PC-9 (cell line): ENCODE measurements around the gene TP53TG5. TPM values are rescaled to one million over a fixed set of nuclear protein-coding genes. Genes with fewer than 3 reads are reported as not detected.
A peak's percentile ranks its signal among the peaks of the same experiment; 100 is the strongest.

Source experiments
- BruUV-seq: library from RNA; stranded (reverse); fragments of 400-500 nt; replicated peaks from 2 replicates; lab custom pipeline; 2021; lab: Mats Ljungman, UMichigan
- CTCF ChIA-PET: fragments of 300-600 bp; sonication (Branson Sonifier 250); formaldehyde crosslinking; loops from one replicate; lab custom pipeline; 2022; ENCODE audit warnings: antibody characterized with exemption; lab: Charles Lee
- POLR2A ChIA-PET: fragments of 300-600 bp; sonication (Branson Sonifier 250); formaldehyde crosslinking; loops from one replicate; lab custom pipeline; 2022; ENCODE audit warnings: antibody characterized with exemption; ENCODE audit not compliant: unreplicated experiment; lab: Charles Lee
- DNase-seq, 2 experiments: peaks; one replicate each; pipeline versions ENCODE4 v3.0.0 to v3.0.0-alpha.2; 2015 to 2022; ENCODE audit warnings: mixed read lengths in 1 of 2
- H2AFZ ChIP-seq: fragments of 200-600 bp; sonication (generic); 2 replicates; pipeline ENCODE4 v1.8.1; 2017; ENCODE audit warnings: antibody characterized with exemption
- H3F3A ChIP-seq: fragments of 200-600 bp; sonication (generic); 2 replicates; pipeline ENCODE4 v1.8.1; 2017; ENCODE audit warnings: antibody characterized with exemption, mild to moderate bottlenecking, low read depth; ENCODE audit not compliant: insufficient read depth
- H3K27ac ChIP-seq: fragments of 200-600 bp; sonication (generic); 2 replicates; pipeline ENCODE4 v1.6.1; 2016; ENCODE audit warnings: mixed run types
- H3K27me3 ChIP-seq: fragments of 200-600 bp; sonication (generic); 2 replicates; pipeline ENCODE4 v1.6.1; 2016; ENCODE audit warnings: low read depth, mixed run types; ENCODE audit not compliant: insufficient read depth
- H3K36me3 ChIP-seq: fragments of 200-600 bp; sonication (generic); 2 replicates; pipeline ENCODE4 v1.6.1; 2016; ENCODE audit warnings: low read depth, mixed run types
- H3K4me1 ChIP-seq: fragments of 200-600 bp; sonication (generic); replicated peaks from 2 replicates; pipeline ENCODE4 v1.6.1; 2016; ENCODE audit warnings: mixed run types; ENCODE audit not compliant: insufficient read depth
- H3K4me2 ChIP-seq: fragments of 200-600 bp; sonication (generic); 2 replicates; pipeline ENCODE4 v1.6.1; 2017; ENCODE audit warnings: mixed run types
- H3K4me3 ChIP-seq: fragments of 200-600 bp; sonication (generic); 2 replicates; pipeline ENCODE4 v1.6.1; 2016; ENCODE audit warnings: mixed run types
- H3K79me2 ChIP-seq: fragments of 200-600 bp; sonication (generic); 2 replicates; pipeline ENCODE4 v1.6.1; 2017; ENCODE audit warnings: low read depth, mixed run types
- H3K9me2 ChIP-seq: fragments of 200-600 bp; sonication (generic); 2 replicates; pipeline ENCODE4 v1.8.1; 2017; ENCODE audit warnings: mild to moderate bottlenecking; ENCODE audit not compliant: insufficient read depth
- H3K9me3 ChIP-seq: fragments of 200-600 bp; sonication (generic); 2 replicates; pipeline ENCODE4 v1.8.1; 2016; ENCODE audit warnings: low read depth; ENCODE audit not compliant: insufficient read depth
- H4K20me1 ChIP-seq: fragments of 200-600 bp; sonication (generic); 2 replicates; pipeline ENCODE4 v1.8.1; 2017; ENCODE audit not compliant: insufficient read depth
- EZH2 ChIP-seq: fragments of 200-600 bp; sonication (generic); IDR thresholded peaks from 2 replicates; pipeline ENCODE4 v1.8.0; 2017; ENCODE audit warnings: antibody characterized with exemption, low read depth
- intact Hi-C: fragments of 100-400 bp; cut with micrococcal nuclease; formaldehyde crosslinking; loops from one replicate; pipeline ENCODE4 v1.10.0; 2022; ENCODE audit not compliant: unreplicated experiment
- total RNA-seq: library from RNA; stranded (reverse); gene quantifications from 2 replicates; pipeline ENCODE4 v1.2.3, GENCODE V29; 2021
- TF ChIP-seq, protein P1 (sequence below): fragments of 200-600 bp; sonication (generic); conservative IDR thresholded peaks from 2 replicates; pipeline ENCODE4 v1.6.1; 2017; ENCODE audit warnings: mixed run types, antibody characterized with exemption, mild to moderate bottlenecking, moderate library complexity

TP53TG5 gene
- total RNA-seq, 1 experiment from 2014 or later: not detected

DNA sequence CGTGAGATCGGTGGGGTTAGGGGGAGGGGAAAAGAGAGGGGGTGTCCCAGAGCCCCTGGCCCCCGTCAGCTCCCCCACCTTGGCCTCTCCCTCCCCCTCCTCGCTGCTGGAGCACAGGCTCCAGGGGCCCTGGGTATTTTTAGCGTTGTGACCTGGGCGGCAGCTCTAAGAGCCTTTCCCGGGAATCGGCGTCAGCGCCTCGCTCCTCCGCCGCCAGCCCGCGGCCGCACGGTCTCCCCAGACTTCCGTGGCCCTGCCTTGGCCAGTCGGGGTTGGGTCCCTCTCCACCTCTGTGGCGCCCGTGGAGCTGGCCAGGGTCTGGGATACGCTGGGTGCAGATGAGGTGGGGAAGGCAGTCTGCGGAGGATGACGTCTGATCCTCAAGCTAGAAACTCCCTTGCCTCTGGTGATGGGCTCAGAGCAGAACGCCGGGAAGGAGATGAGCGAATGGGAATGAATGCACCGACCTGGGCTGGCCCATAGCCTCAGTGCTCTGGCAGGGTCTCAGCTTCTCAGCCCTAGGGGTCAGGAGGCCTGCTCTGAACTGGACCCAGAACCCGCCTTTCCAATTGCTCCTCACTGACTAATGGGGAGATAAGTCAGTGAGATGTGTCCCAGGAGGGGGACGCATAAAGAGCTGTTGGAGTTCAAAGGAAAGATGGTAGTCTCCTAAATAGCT is 29.1 kb upstream of the TP53TG5 start:
- TSS peak; percentile 41 for BruUV-seq
- H3K27ac ChIP-seq: peak overlapping the region; percentile 63
- CTCF ChIA-PET: interaction anchor here (0.6 to 2.1 kb wide), 4 partner anchors 9 to 364 kb away, joined by 3 to 7 read pairs (median 6); partner anchors contain the start of gene PIGT

GRCh38 chr20:45406260-45407066 is 28.3 kb upstream of the TP53TG5 start:
- intact Hi-C loops: loop anchor here (1.0 kb wide), 1 partner anchor 43 kb away; the partner anchor contains the start of gene SYS1
- TF ChIP-seq EZH2: no peak
- peak overlapping the region; percentile 84 for H3K4me2 ChIP-seq
- H3K9me3 ChIP-seq: peaks cover 6% of the 10 kb centered on the region; the same call in 1 of the 2 replicates
- peaks cover 34% of the 10 kb centered on the region for H3F3A ChIP-seq
- peaks cover 16% of the 10 kb centered on the region for H3K4me1 ChIP-seq
- peak overlapping the region; percentile 63 for H3K27ac ChIP-seq
- H3K4me3 ChIP-seq: peak overlapping the region; percentile 96
- peaks cover 17% of the 10 kb centered on the region for H3K79me2 ChIP-seq
- no peaks in the 10 kb centered on the region for H4K20me1 ChIP-seq
- ChIA-PET CTCF (interaction anchor here (0.6 to 2.1 kb wide), 5 partner anchors 9 to 363 kb away, joined by 3 to 7 read pairs (median 5); partner anchors contain the start of genes PIGT and WFDC2), POLR2A (interaction anchor here (0.6 to 1.1 kb wide), 3 partner anchors 10 to 526 kb away, joined by 3 to 17 read pairs (median 3); partner anchors contain the start of gene PIGT)
- no peaks in the 10 kb centered on the region for H3K9me2 ChIP-seq
- H3K27me3 ChIP-seq: no peaks in the 10 kb centered on the region
- BruUV-seq: no TSS peak
- peak overlapping the region; percentile 89 for H2AFZ ChIP-seq
- DNase-seq: peak; percentile 52 to 68
- H3K36me3 ChIP-seq: 0 out of 2 replicates have a peak, but pooled peaks cover 20% of the 10 kb centered on the region

More for the DNA sequence above, 29.1 kb upstream of the TP53TG5 start:
- TF ChIP-seq EZH2: no peak
- TF ChIP-seq, protein P1, sequence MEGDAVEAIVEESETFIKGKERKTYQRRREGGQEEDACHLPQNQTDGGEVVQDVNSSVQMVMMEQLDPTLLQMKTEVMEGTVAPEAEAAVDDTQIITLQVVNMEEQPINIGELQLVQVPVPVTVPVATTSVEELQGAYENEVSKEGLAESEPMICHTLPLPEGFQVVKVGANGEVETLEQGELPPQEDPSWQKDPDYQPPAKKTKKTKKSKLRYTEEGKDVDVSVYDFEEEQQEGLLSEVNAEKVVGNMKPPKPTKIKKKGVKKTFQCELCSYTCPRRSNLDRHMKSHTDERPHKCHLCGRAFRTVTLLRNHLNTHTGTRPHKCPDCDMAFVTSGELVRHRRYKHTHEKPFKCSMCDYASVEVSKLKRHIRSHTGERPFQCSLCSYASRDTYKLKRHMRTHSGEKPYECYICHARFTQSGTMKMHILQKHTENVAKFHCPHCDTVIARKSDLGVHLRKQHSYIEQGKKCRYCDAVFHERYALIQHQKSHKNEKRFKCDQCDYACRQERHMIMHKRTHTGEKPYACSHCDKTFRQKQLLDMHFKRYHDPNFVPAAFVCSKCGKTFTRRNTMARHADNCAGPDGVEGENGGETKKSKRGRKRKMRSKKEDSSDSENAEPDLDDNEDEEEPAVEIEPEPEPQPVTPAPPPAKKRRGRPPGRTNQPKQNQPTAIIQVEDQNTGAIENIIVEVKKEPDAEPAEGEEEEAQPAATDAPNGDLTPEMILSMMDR: no peak
- Histone ChIP-seq H3K9me2 (no peaks in the 10 kb centered on the region), H3K79me2 (peaks cover 17% of the 10 kb centered on the region), H2AFZ (peak overlapping the region; percentile 89), H3F3A (peaks cover 41% of the 10 kb centered on the region), H3K9me3 (no peaks in the 10 kb centered on the region), H3K4me1 (peaks cover 16% of the 10 kb centered on the region), H3K27me3 (no peaks in the 10 kb centered on the region), H3K36me3 (0 out of 2 replicates have a peak, but pooled peaks cover 20% of the 10 kb centered on the region), H3K4me2 (peak overlapping the region; percentile 84), H4K20me1 (no peaks in the 10 kb centered on the region), H3K4me3 (peak overlapping the region; percentile 96)
- POLR2A ChIA-PET: interaction anchor here (0.6 to 1.1 kb wide), 5 partner anchors 9 to 525 kb away, joined by 3 to 7 read pairs (median 3); partner anchors contain the start of gene PIGT
- intact Hi-C loops: no loop called here
- DNase-seq: peak; percentile 34 to 35

- Histone ChIP-seq H3K27me3 (no peaks in the 10 kb centered on the region), H3K9me3 (peaks cover 13% of the 10 kb centered on the region; the same call in 1 of the 2 replicates), H3K36me3 (0 out of 2 replicates have a peak, but pooled peaks cover 18% of the 10 kb centered on the region), H2AFZ (peak overlapping the region; percentile 89), H3K79me2 (peaks cover 17% of the 10 kb centered on the region), H3K4me1 (peaks cover 10% of the 10 kb centered on the region), H3F3A (peaks cover 32% of the 10 kb centered on the region), H3K27ac (peak overlapping the region; percentile 63), H3K4me2 (peak overlapping the region; percentile 84), H4K20me1 (no peaks in the 10 kb centered on the region), H3K9me2 (no peaks in the 10 kb centered on the region), H3K4me3 (peak overlapping the region; percentile 96)
- TF ChIP-seq, protein P1: no peak
- no peak for TF ChIP-seq EZH2
- ChIA-PET CTCF (interaction anchor here (0.8 to 2.1 kb wide), 2 partner anchors 31 to 32 kb away, joined by 5 to 6 read pairs; no protein-coding TSS in a partner anchor), POLR2A (interaction anchor here (0.6 kb wide), 1 partner anchor 113 kb away, joined by 17 read pairs; no protein-coding TSS in a partner anchor)
- peak; percentile 29 to 36 for DNase-seq
- intact Hi-C loops: loop anchor here (1.0 kb wide), 1 partner anchor 42 kb away; the partner anchor contains the start of gene SYS1
- BruUV-seq: TSS peak; percentile 30
Measured at GRCh38 chr20:45405571-45406259, 27.6 kb upstream of the TP53TG5 start.
